ENCODE results near the gene RALGPS1. TPM values are rescaled to one million over a fixed set of nuclear protein-coding genes. Genes with fewer than 3 reads are reported as not detected.

RALGPS1 gene
- polyA plus RNA-seq, 2 of the 4 experiments (the other 2 are of a cell fraction): 5.0 to 7.9 TPM

- H3K27ac ChIP-seq: no peak overlapping the region
- no peak overlapping the region for H3K4me2 ChIP-seq
- POLR2A ChIA-PET: no interaction called here
- no peaks in the 10 kb centered on the region for H3K9me3 ChIP-seq
- FAIRE-seq (no peak), ATAC-seq (no peak), DNase-seq (ENCODE audit: low read depth in 1 of 2, low spot score in 1 of 2) (no peak)
- H3K4me3 ChIP-seq: no peak overlapping the region
- no peak for TF ChIP-seq HOXB13 (CRISPR knock-in tag; IDR thresholded peaks at IDR 0.05; ENCODE audit: low read depth)
- TF ChIP-seq POLR2AphosphoS2 (conservative IDR thresholded peaks at IDR 0.05; ENCODE audit: low read length): no peak
- TF ChIP-seq SREBF2 (IDR thresholded peaks at IDR 0.05): no peak
- TF ChIP-seq ATOH8 (CRISPR knock-in tag; IDR thresholded peaks at IDR 0.05; ENCODE audit: low read depth): no peak
- TF ChIP-seq ZNF302 (CRISPR knock-in tag; IDR thresholded peaks at IDR 0.05): no peak
- WGBS (ENCODE audit: missing lambda C conversion rate): 91% methylated on average over 9 of the region's 9 CpGs
- peaks cover 25% of the 10 kb centered on the region for H3K4me1 ChIP-seq
- CTCF ChIA-PET: interaction anchor here (1.2 to 5.6 kb wide), 5 partner anchors 39 to 221 kb away, joined by 3 to 23 read pairs (median 9); no protein-coding TSS in a partner anchor
These were observed 246.6 kb downstream of the RALGPS1 start for GRCh38 chr9:127161081-127161624.

GRCh38 chr9:127162046-127162863 is 247.7 kb downstream of the RALGPS1 start:
- ChIA-PET POLR2A (no interaction called here), CTCF (interaction anchor here (1.3 to 5.6 kb wide), 5 partner anchors 22 to 222 kb away, joined by 3 to 23 read pairs (median 9); no protein-coding TSS in a partner anchor)
- FAIRE-seq (no peak), ATAC-seq (no peak), DNase-seq (ENCODE audit: low read depth in 1 of 2, low spot score in 1 of 2) (no peak)
- Histone ChIP-seq H3K9me3 (no peaks in the 10 kb centered on the region), H3K4me2 (no peak overlapping the region), H3K27ac (0 out of 6 replicates have a peak overlapping the region, but pooled peaks of 1 of the 2 experiments have one; percentile 45), H3K4me3 (no peak overlapping the region), H3K4me1 (peaks cover 31% of the 10 kb centered on the region)
- no peak for TF ChIP-seq GATA3 (IDR thresholded peaks at IDR 0.05; ENCODE audit: borderline replicate concordance)
- no peak for TF ChIP-seq HOXA7 (CRISPR knock-in tag; IDR thresholded peaks at IDR 0.05)
- TF ChIP-seq NFE2L2 (conservative IDR thresholded peaks at IDR 0.05; ENCODE audit: low read length): no peak
- no peak for TF ChIP-seq MAFK (IDR thresholded peaks at IDR 0.05; ENCODE audit: partially characterized antibody)
- WGBS (ENCODE audit: missing lambda C conversion rate): 56% methylated on average over 9 of the region's 9 CpGs

- FAIRE-seq (no peak), ATAC-seq (no peak), DNase-seq (ENCODE audit: low read depth in 1 of 2, low spot score in 1 of 2) (no peak)
- WGBS (ENCODE audit: missing lambda C conversion rate): 94% methylated on average over 4 of the region's 4 CpGs
- CTCF ChIA-PET: interaction anchor here (1.3 to 5.6 kb wide), 3 partner anchors 21 to 223 kb away, joined by 5 to 23 read pairs (median 22); no protein-coding TSS in a partner anchor
- POLR2A ChIA-PET: no interaction called here
- Histone ChIP-seq H3K4me3 (no peak overlapping the region), H3K4me2 (peak overlapping the region; percentile 21; the same call in 1 of the 3 replicates), H3K9me3 (no peaks in the 10 kb centered on the region), H3K4me1 (peaks cover 31% of the 10 kb centered on the region), H3K27ac (peak overlapping the region in 1 of 2 experiments; percentile 45; a peak in 2 of 6 replicates)
- TF ChIP-seq HMGXB4 (CRISPR knock-in tag; IDR thresholded peaks at IDR 0.05; ENCODE audit: borderline replicate concordance): no peak
- no peak for TF ChIP-seq ZSCAN20 (CRISPR knock-in tag; IDR thresholded peaks at IDR 0.05)
- no peak for TF ChIP-seq NR3C1 (IDR thresholded peaks at IDR 0.05)
- TF ChIP-seq PHF8 (IDR thresholded peaks at IDR 0.05; ENCODE audit: borderline replicate concordance, low read depth): no peak
- no peak for TF ChIP-seq HDAC2 (IDR thresholded peaks at IDR 0.05)
- no peak for TF ChIP-seq SMC3 (IDR thresholded peaks at IDR 0.05)
- no peak for TF ChIP-seq ELK1 (IDR thresholded peaks at IDR 0.05; ENCODE audit: low read depth, low read length)
- no peak for TF ChIP-seq MAX (IDR thresholded peaks at IDR 0.05)
- TF ChIP-seq RAD21 (conservative IDR thresholded peaks at IDR 0.05 in 1 of 2, IDR thresholded peaks at IDR 0.05 in 1 of 2): no peak
- TF ChIP-seq NFE2L2 (conservative IDR thresholded peaks at IDR 0.05; ENCODE audit: low read length): no peak
- no peak for TF ChIP-seq FOSL2 (IDR thresholded peaks at IDR 0.05)
- no peak for TF ChIP-seq FOSL2 (CRISPR knock-in tag; IDR thresholded peaks at IDR 0.05)
These were observed 248.3 kb downstream of the RALGPS1 start for GRCh38 chr9:127162864-127163365.

Measured in A549 (cell line).